ENCODE data around the gene GLT6D1. TPM values are rescaled to one million over a fixed set of nuclear protein-coding genes. Genes with fewer than 3 reads are reported as not detected.

Gene GLT6D1
- total RNA-seq, 1 donor from 2014 or later = not detected

DNA sequence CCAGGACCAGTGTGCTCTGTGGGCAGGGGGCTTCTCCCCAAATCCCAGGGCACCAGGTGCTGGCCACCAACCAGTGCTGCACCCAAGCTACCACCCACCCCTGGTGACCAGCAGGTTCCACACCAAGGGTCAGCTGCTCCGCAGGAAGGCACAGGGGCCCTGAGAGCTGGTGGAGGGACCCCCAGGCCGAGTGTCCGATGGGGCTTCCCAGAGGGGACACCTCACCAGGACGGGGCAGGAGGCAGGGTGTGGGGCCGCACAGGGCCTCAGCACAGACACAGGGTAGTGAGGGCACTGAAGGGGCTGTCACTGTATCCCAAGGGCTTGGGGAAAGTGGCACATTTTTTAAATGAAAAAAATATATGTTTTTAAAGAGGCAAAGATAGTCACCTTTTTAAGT lies 41.8 kb upstream of the GLT6D1 start:
- H3K27me3 Mint-ChIP-seq (ENCODE audit: low read depth) = peaks cover 8% of the 10 kb centered on the region
- no peak overlapping the region for H3K4me3 Mint-ChIP-seq
- TF ChIP-seq, protein P1, sequence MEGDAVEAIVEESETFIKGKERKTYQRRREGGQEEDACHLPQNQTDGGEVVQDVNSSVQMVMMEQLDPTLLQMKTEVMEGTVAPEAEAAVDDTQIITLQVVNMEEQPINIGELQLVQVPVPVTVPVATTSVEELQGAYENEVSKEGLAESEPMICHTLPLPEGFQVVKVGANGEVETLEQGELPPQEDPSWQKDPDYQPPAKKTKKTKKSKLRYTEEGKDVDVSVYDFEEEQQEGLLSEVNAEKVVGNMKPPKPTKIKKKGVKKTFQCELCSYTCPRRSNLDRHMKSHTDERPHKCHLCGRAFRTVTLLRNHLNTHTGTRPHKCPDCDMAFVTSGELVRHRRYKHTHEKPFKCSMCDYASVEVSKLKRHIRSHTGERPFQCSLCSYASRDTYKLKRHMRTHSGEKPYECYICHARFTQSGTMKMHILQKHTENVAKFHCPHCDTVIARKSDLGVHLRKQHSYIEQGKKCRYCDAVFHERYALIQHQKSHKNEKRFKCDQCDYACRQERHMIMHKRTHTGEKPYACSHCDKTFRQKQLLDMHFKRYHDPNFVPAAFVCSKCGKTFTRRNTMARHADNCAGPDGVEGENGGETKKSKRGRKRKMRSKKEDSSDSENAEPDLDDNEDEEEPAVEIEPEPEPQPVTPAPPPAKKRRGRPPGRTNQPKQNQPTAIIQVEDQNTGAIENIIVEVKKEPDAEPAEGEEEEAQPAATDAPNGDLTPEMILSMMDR (conservative IDR thresholded peaks at IDR 0.05) = no peak
- no peaks in the 10 kb centered on the region for H3K36me3 Mint-ChIP-seq (ENCODE audit: low read depth)
- no peak for DNase-seq (ENCODE audit: low read depth, low spot score)
- H3K27ac Mint-ChIP-seq (ENCODE audit: unreplicated experiment) = no peak overlapping the region
- no peaks in the 10 kb centered on the region for H3K4me1 Mint-ChIP-seq
- H3K9me3 Mint-ChIP-seq = no peaks in the 10 kb centered on the region

DNA sequence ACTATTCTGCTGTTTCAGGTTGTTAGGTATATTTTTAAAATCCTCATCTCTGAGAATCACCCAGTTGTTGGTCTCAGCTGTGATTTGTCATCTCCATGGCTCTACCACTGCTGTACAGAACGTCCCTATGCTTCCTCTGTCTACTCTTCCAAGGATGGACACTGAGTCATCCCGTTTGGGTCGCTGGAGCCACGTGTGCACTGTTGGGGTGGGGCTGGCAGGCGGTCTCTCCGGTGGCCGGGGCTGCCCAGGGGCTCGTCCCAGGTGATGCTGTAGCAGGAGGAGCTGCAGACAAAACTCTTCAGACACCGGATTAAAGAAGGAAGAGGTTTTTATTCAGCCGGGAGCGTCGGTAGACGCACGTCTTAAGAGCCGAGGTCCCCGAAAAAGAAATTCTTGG lies 40.7 kb upstream of the GLT6D1 start:
- DNase-seq (ENCODE audit: low read depth, low spot score) = no peak
- H3K9me3 Mint-ChIP-seq = no peaks in the 10 kb centered on the region
- H3K27ac Mint-ChIP-seq (ENCODE audit: unreplicated experiment) = no peak overlapping the region
- no peaks in the 10 kb centered on the region for H3K4me1 Mint-ChIP-seq
- H3K27me3 Mint-ChIP-seq (ENCODE audit: low read depth) = peaks cover 8% of the 10 kb centered on the region
- no peak overlapping the region for H3K4me3 Mint-ChIP-seq
- no peaks in the 10 kb centered on the region for H3K36me3 Mint-ChIP-seq (ENCODE audit: low read depth)
- TF ChIP-seq, protein P1 (conservative IDR thresholded peaks at IDR 0.05) = no peak

DNA sequence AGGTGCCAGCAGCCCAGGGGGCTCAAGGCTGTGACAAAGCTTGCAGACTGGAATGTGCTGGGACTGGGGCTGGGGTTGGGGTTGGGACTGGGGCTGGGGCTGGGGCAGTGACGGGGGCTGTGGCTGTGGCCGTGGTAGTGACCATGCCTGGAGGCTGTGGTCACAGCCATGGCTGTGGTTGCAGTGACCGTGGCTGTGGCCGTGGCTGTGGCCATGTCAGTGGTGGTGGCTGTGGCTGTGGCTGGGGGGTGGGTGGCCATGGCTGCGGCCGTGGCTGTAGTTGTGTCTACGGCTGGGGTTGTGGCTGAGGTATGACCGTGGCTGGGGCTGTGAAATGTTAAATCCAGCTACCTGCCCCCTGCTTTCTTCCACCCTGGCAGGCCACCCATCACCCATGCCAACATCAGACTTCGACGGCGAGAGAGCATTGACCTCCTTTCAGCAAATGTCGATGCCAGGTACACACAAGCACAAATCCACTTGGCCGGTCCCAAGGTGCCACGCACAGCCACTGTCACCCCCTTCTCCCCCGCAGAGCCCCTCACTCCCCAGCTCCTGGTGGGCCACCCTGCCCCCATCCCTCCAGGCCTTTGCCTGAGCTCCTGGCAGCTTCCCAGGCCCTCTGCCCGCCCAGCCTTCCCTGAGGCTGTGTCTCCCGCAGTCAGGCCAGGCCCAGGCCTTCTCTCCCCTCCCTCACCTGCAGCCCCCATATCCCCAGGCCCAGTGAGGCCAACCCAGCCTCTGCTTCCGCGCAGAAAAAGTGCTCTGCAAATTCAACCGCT lies 39.1 kb upstream of the GLT6D1 start:
- no peak for DNase-seq (ENCODE audit: low read depth, low spot score)
- Mint-ChIP-seq H3K36me3 (ENCODE audit: low read depth) (no peaks in the 10 kb centered on the region), H3K27ac (ENCODE audit: unreplicated experiment) (no peak overlapping the region), H3K4me1 (no peaks in the 10 kb centered on the region), H3K4me3 (no peak overlapping the region), H3K9me3 (no peaks in the 10 kb centered on the region), H3K27me3 (ENCODE audit: low read depth) (peaks cover 11% of the 10 kb centered on the region)
- TF ChIP-seq, protein P1 (conservative IDR thresholded peaks at IDR 0.05) = no peak

DNA sequence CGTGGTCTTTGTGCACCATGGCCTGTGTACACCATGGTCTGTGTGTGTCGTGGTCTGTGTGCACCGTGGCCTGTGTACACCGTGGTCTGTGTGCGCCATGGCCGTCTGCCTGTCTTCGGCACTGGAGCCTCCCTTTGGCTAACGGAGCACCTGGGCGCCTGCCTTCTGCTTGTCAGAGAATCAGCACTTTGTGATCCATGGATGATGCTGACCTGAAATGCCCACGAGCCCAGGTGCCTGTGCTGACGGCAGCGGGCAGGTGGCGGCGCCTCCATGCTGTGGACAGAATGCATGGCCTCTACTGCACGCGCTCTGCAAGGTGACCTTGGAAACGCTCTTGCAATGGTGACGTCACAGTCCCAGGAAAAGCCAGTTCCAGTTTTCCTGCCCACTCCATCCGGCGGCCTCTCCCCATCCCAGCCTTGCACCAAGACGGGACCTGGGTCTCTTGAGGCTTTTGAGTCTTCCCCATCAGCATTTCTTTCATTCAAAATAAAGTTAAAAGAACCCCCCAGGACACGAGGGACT lies 38.4 kb upstream of the GLT6D1 start:
- H3K36me3 Mint-ChIP-seq (ENCODE audit: low read depth) = no peaks in the 10 kb centered on the region
- no peaks in the 10 kb centered on the region for H3K4me1 Mint-ChIP-seq
- TF ChIP-seq, protein P1 (conservative IDR thresholded peaks at IDR 0.05) = no peak
- H3K9me3 Mint-ChIP-seq = no peaks in the 10 kb centered on the region
- H3K27ac Mint-ChIP-seq (ENCODE audit: unreplicated experiment) = no peak overlapping the region
- peaks cover 11% of the 10 kb centered on the region for H3K27me3 Mint-ChIP-seq (ENCODE audit: low read depth)
- no peak overlapping the region for H3K4me3 Mint-ChIP-seq
- DNase-seq (ENCODE audit: low read depth, low spot score) = no peak

DNA sequence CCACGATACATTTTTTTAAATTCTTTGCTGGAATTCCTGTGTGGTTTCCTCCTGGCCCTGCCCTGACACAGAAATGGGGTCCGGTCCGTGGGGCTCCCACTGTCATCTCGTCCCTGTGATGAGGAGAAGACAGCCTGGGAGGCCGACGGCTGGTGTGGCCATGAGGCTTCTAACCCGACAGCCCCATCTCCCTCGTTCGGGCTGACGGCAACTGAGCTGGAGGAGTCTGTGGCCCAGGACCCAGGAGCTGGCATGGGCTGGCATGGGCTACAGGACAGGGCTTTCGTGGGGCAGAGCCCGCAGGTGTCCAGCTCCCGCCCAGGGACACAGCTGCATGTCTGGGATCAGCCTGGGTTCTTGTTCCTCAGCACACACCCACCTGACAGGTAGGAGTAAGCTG lies 37.6 kb upstream of the GLT6D1 start:
- no peak overlapping the region for H3K4me3 Mint-ChIP-seq
- H3K9me3 Mint-ChIP-seq = peaks cover 2% of the 10 kb centered on the region
- H3K27me3 Mint-ChIP-seq (ENCODE audit: low read depth) = peaks cover 14% of the 10 kb centered on the region

More for the DNA sequence above, 37.6 kb upstream of the GLT6D1 start:
- Mint-ChIP-seq H3K36me3 (ENCODE audit: low read depth) (no peaks in the 10 kb centered on the region), H3K27ac (ENCODE audit: unreplicated experiment) (no peak overlapping the region), H3K4me1 (peaks cover 4% of the 10 kb centered on the region)
- TF ChIP-seq, protein P1 (conservative IDR thresholded peaks at IDR 0.05) = no peak
- DNase-seq (ENCODE audit: low read depth, low spot score) = no peak

Data from neural crest cell (in vitro differentiated cells).